HepG2 (cell line): ENCODE measurements around the gene ELP4. TPM values are rescaled to one million over a fixed set of nuclear protein-coding genes. Genes with fewer than 3 reads are reported as not detected.

Source experiments
- ATAC-seq: fragments of 200-7000 bp; cut with Tn5 transposase; 3 replicates; pipeline ENCODE4 v1.9.1; 2020; ENCODE audit warnings: mild to moderate bottlenecking, moderate library complexity
- BruUV-seq: library from RNA; stranded (reverse); fragments of 400-500 nt; replicated peaks from 2 replicates; lab custom pipeline; 2021; lab: Mats Ljungman, UMichigan
- CTCF ChIA-PET: fragments of 300-600 bp; formaldehyde crosslinking; extraction: SDS; loops from one replicate; lab custom pipeline; 2021; ENCODE audit warnings: low total read pairs, inconsistent platforms, low intra/inter-chr PET ratio; lab: Yijun Ruan, JAX
- POLR2A ChIA-PET: fragments of 350-600 bp; sonication (Branson Sonifier 250); formaldehyde crosslinking; loops from one replicate; lab custom pipeline; 2020; ENCODE audit warnings: antibody characterized with exemption, inconsistent platforms; lab: Yijun Ruan, JAX
- DNase-seq: peaks from one replicate; pipeline ENCODE4 v3.0.0-alpha.2; 2015; ENCODE audit warnings: low spot score
- FAIRE-seq: peaks from 3 replicates; lab custom pipeline; 2011; peaks lifted over from hg19 to GRCh38; lab: Jason Lieb, UNC
- H2AFZ ChIP-seq: one replicate; pipeline ENCODE4 v1.6.1; 2011; ENCODE audit warnings: low read length, inconsistent platforms
- H3K27ac ChIP-seq: fragments of 300-600 bp; 3 replicates; pipeline ENCODE4 v1.8.0; 2011; ENCODE audit warnings: mixed run types, mild to moderate bottlenecking, mixed read lengths, low read length, inconsistent platforms; ENCODE audit not compliant: insufficient read depth; ENCODE audit errors: extremely low read length
- H3K27me3 ChIP-seq, 2 experiments: fragments of 200-600 bp in 1 of 2; 2 replicates in 1 of 2; 3 replicates in 1 of 2; pipeline versions ENCODE4 v1.6.0 to v1.8.0; 2011; ENCODE audit warnings: low read length in 2 of 2, mild to moderate bottlenecking in 2 of 2, moderate library complexity in 2 of 2, inconsistent platforms in 1 of 2; ENCODE audit not compliant: insufficient read depth in 2 of 2, control insufficient read depth in 1 of 2
- H3K36me3 ChIP-seq, 2 experiments: fragments of 200-600 bp in 1 of 2; replicated peaks in 1 of 2; 2 replicates in 1 of 2; 3 replicates in 1 of 2; pipeline versions ENCODE4 v1.5.1 to v1.8.0; 2011; ENCODE audit warnings: low read length in 2 of 2, inconsistent platforms in 1 of 2; ENCODE audit not compliant: insufficient read depth in 2 of 2, control insufficient read depth in 1 of 2
- H3K4me1 ChIP-seq: 2 replicates; pipeline ENCODE4 v1.5.1; 2012; ENCODE audit warnings: low read length, inconsistent platforms; ENCODE audit not compliant: insufficient read depth
- H3K4me2 ChIP-seq: 2 replicates; pipeline ENCODE4 v1.6.0; 2011; ENCODE audit warnings: low read depth, low read length, inconsistent platforms
- H3K4me3 ChIP-seq, 3 experiments: fragments of 200-600 bp in 1 of 3; sonication (generic), shearing (Covaris generic) in 1 of 3; replicated peaks in 1 of 3; 2 replicates each; pipeline ENCODE4 v1.5.1; 2011 to 2016; ENCODE audit warnings: low read length in 3 of 3, inconsistent platforms in 2 of 3, low read depth in 2 of 3, mild to moderate bottlenecking in 2 of 3, control low read depth in 1 of 3, mixed read lengths in 1 of 3; ENCODE audit not compliant: insufficient read depth in 1 of 3
- H3K79me2 ChIP-seq: one replicate; pipeline ENCODE4 v1.6.1; 2011; ENCODE audit warnings: low read length, inconsistent platforms; ENCODE audit not compliant: insufficient read depth
- H3K9ac ChIP-seq: 2 replicates; pipeline ENCODE4 v1.6.0; 2011; ENCODE audit warnings: mild to moderate bottlenecking, low read depth, low read length, inconsistent platforms; ENCODE audit not compliant: insufficient read depth
- H3K9me3 ChIP-seq: 2 replicates; pipeline ENCODE4 v1.5.1; 2012; ENCODE audit warnings: mild to moderate bottlenecking, low read length
- H4K20me1 ChIP-seq: 2 replicates; pipeline ENCODE4 v1.6.0; 2011; ENCODE audit warnings: inconsistent platforms, mild to moderate bottlenecking, low read length, moderate library complexity; ENCODE audit not compliant: insufficient read depth
- EHMT2 ChIP-seq: fragments of 200-600 bp; sonication (generic); IDR thresholded peaks from 2 replicates; pipeline ENCODE4 v1.7.0; 2017; ENCODE audit warnings: antibody characterized with exemption, low read depth, low read length, borderline replicate concordance
- ERF ChIP-seq: IDR thresholded peaks from 2 replicates; pipeline ENCODE4 v1.6.1; 2018; ENCODE audit warnings: missing biosample characterization, missing genetic modification reagents
- FOXA1 ChIP-seq, 2 experiments: fragments of 450-650 bp in 1 of 2; sonication (generic) in 1 of 2; formaldehyde crosslinking in 1 of 2; IDR thresholded peaks; 2 replicates each; pipeline versions ENCODE4 v1.4.0 to v1.6.1; 2016 to 2020; ENCODE audit warnings: missing genetic modification reagents in 1 of 2
- HNRNPK ChIP-seq: fragments of 200-400 bp; formaldehyde crosslinking; IDR thresholded peaks from 2 replicates; pipeline ENCODE4 v1.6.1; 2018; ENCODE audit warnings: low read length, low read depth, moderate library complexity, mild to moderate bottlenecking; ENCODE audit not compliant: poor library complexity, severe bottlenecking
- HOXA3 ChIP-seq: sonication (generic); formaldehyde crosslinking; IDR thresholded peaks from 2 replicates; pipeline ENCODE4 v1.5.0; 2020; ENCODE audit warnings: missing genetic modification reagents
- NFYC ChIP-seq: IDR thresholded peaks from 2 replicates; pipeline ENCODE4 v1.6.1; 2016; ENCODE audit warnings: missing genetic modification reagents, missing compliant biosample characterization
- SMAD3 ChIP-seq: sonication (generic); formaldehyde crosslinking; IDR thresholded peaks from 2 replicates; pipeline ENCODE4 v1.4.0; 2020; ENCODE audit warnings: missing genetic modification reagents
- SP4 ChIP-seq: sonication (generic); formaldehyde crosslinking; IDR thresholded peaks from 2 replicates; pipeline ENCODE4 v1.8.1; 2023; ENCODE audit warnings: mild to moderate bottlenecking, missing genetic modification reagents
- XBP1 ChIP-seq: sonication (generic); formaldehyde crosslinking; IDR thresholded peaks from 2 replicates; pipeline ENCODE4 v1.5.0; 2020; ENCODE audit warnings: missing genetic modification reagents
- ZNF232 ChIP-seq: sonication (generic); formaldehyde crosslinking; IDR thresholded peaks from 2 replicates; pipeline ENCODE4 v1.4.0; 2020; ENCODE audit warnings: missing genetic modification reagents, borderline replicate concordance
- ZNF34 ChIP-seq: sonication (generic); formaldehyde crosslinking; IDR thresholded peaks from 2 replicates; pipeline ENCODE4 v1.4.0; 2020; ENCODE audit warnings: mild to moderate bottlenecking, missing genetic modification reagents, borderline replicate concordance
- ZNF577 ChIP-seq: sonication (generic); formaldehyde crosslinking; IDR thresholded peaks from 2 replicates; pipeline ENCODE4 v1.4.0; 2020; ENCODE audit warnings: mild to moderate bottlenecking, low read depth, missing genetic modification reagents, borderline replicate concordance
- ZNF780A ChIP-seq: sonication (generic); formaldehyde crosslinking; IDR thresholded peaks from 2 replicates; pipeline ENCODE4 v1.8.0; 2022; ENCODE audit warnings: mild to moderate bottlenecking, missing genetic modification reagents, moderate library complexity
- in situ Hi-C: cut with HindIII; loops from 2 replicates; pipeline ENCODE4 v1.10.0; 2017; ENCODE audit warnings: low pct_unique_long_range_greater_than_20kb; ENCODE audit not compliant: extremely low pct_ligation_motif_present
- intact Hi-C: fragments of 100-400 bp; cut with micrococcal nuclease; formaldehyde crosslinking; loops from one replicate; pipeline ENCODE4 v1.10.0; 2022; ENCODE audit not compliant: unreplicated experiment
- polyA plus RNA-seq, 8 experiments: library from polyadenylated mRNA; depleted of rRNA in 3 of 8; stranded (reverse) in 7 of 8; unstranded in 1 of 8; fragments of >200 nt; fragmentation: Illumina TruSeq in 4 of 8; extraction: Trizol in 4 of 8; gene quantifications; 2 replicates each; pipeline versions ENCODE4 v1.2.1 to v1.2.3, GENCODE V29; 2011 to 2016; ENCODE audit warnings: low read depth in 4 of 8, missing spikeins in 1 of 8, mixed read lengths in 1 of 8; ENCODE audit not compliant: insufficient read depth in 1 of 8
- total RNA-seq, 5 experiments: library from RNA; depleted of rRNA; stranded (reverse); fragments of >200 nt; fragmentation: Illumina TruSeq; extraction: Trizol; gene quantifications; 2 replicates each; pipeline ENCODE4 v1.2.3, GENCODE V29; 2016; ENCODE audit warnings: low read depth in 1 of 5
- TF ChIP-seq, protein P1 (sequence below): sonication (generic); formaldehyde crosslinking; IDR thresholded peaks from 2 replicates; pipeline ENCODE4 v1.4.0; 2020; ENCODE audit warnings: missing genetic modification reagents, borderline replicate concordance
- TF ChIP-seq, protein P2 (sequence below): sonication (generic); formaldehyde crosslinking; IDR thresholded peaks from 2 replicates; pipeline ENCODE4 v1.4.0; 2020; ENCODE audit warnings: missing genetic modification reagents
- TF ChIP-seq, protein P3 (sequence below): sonication (generic); formaldehyde crosslinking; IDR thresholded peaks from 2 replicates; pipeline ENCODE4 v1.8.0; 2023; ENCODE audit warnings: mild to moderate bottlenecking, missing genetic modification reagents
- TF ChIP-seq, protein P4 (sequence below): sonication (generic); formaldehyde crosslinking; IDR thresholded peaks from 2 replicates; pipeline ENCODE4 v1.4.0; 2020; ENCODE audit warnings: missing genetic modification reagents

The ELP4 gene
- total and polyA plus RNA-seq, 2 of the 13 experiments (the other 11 are each of a cell fraction or from before 2014, with no cell fraction given), result 12.8 to 19.1 TPM

DNA sequence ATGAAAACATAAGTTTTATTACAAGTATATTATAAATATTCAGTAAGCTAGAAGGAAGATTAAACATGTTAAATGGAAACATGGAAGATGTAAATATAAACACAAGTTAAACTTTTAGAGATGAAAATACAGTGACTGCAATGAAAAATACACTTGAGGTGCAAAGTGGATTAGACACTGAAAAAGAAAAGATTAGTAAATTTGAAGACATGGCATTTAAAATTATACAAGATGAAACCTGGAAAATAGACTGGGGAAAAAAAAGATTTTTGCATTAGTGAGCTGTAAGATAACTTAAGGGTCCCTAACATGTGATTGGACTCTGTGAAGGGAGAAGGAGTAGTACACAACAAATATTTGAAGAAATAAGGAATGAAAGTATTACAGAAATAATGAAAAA, 33.3 kb downstream of the ELP4 start:
- Histone ChIP-seq H3K9me3 (no peaks in the 10 kb centered on the region), H3K4me3 (no peak overlapping the region), H3K79me2 (no peaks in the 10 kb centered on the region), H2AFZ (no peak overlapping the region), H3K27ac (no peak overlapping the region), H3K27me3 (no peaks in the 10 kb centered on the region), H4K20me1 (no peaks in the 10 kb centered on the region), H3K4me2 (no peak overlapping the region), H3K4me1 (no peaks in the 10 kb centered on the region), H3K36me3 (peaks cover 0 to 4% of the 10 kb centered on the region in 2 experiments; a peak in 2 of 5 replicates), H3K9ac (no peak overlapping the region)
- in situ Hi-C loops (no loop called here), intact Hi-C loops (no loop called here)
- POLR2A ChIA-PET, result no interaction called here
- no peak for DNase-seq
- CTCF ChIA-PET, result no interaction called here
- ATAC-seq, result no peak
- no peak for FAIRE-seq
- BruUV-seq, result no TSS peak
- no peak for TF ChIP-seq HNRNPK
- TF ChIP-seq ZNF34, result no peak
- no peak for TF ChIP-seq ZNF232 (CRISPR knock-in tag)
- TF ChIP-seq, protein P1, sequence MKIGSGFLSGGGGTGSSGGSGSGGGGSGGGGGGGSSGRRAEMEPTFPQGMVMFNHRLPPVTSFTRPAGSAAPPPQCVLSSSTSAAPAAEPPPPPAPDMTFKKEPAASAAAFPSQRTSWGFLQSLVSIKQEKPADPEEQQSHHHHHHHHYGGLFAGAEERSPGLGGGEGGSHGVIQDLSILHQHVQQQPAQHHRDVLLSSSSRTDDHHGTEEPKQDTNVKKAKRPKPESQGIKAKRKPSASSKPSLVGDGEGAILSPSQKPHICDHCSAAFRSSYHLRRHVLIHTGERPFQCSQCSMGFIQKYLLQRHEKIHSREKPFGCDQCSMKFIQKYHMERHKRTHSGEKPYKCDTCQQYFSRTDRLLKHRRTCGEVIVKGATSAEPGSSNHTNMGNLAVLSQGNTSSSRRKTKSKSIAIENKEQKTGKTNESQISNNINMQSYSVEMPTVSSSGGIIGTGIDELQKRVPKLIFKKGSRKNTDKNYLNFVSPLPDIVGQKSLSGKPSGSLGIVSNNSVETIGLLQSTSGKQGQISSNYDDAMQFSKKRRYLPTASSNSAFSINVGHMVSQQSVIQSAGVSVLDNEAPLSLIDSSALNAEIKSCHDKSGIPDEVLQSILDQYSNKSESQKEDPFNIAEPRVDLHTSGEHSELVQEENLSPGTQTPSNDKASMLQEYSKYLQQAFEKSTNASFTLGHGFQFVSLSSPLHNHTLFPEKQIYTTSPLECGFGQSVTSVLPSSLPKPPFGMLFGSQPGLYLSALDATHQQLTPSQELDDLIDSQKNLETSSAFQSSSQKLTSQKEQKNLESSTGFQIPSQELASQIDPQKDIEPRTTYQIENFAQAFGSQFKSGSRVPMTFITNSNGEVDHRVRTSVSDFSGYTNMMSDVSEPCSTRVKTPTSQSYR (CRISPR knock-in tag), result no peak
- no peak for TF ChIP-seq ERF
- TF ChIP-seq ZNF780A (CRISPR knock-in tag), result no peak
- TF ChIP-seq, protein P2, sequence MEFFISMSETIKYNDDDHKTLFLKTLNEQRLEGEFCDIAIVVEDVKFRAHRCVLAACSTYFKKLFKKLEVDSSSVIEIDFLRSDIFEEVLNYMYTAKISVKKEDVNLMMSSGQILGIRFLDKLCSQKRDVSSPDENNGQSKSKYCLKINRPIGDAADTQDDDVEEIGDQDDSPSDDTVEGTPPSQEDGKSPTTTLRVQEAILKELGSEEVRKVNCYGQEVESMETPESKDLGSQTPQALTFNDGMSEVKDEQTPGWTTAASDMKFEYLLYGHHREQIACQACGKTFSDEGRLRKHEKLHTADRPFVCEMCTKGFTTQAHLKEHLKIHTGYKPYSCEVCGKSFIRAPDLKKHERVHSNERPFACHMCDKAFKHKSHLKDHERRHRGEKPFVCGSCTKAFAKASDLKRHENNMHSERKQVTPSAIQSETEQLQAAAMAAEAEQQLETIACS (CRISPR knock-in tag), result no peak
- TF ChIP-seq, protein P3, sequence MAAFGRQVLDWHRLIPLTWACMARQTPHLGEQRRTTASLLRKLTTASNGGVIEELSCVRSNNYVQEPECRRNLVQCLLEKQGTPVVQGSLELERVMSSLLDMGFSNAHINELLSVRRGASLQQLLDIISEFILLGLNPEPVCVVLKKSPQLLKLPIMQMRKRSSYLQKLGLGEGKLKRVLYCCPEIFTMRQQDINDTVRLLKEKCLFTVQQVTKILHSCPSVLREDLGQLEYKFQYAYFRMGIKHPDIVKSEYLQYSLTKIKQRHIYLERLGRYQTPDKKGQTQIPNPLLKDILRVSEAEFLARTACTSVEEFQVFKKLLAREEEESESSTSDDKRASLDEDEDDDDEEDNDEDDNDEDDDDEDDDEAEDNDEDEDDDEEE (CRISPR knock-in tag), result no peak
- TF ChIP-seq, protein P4, sequence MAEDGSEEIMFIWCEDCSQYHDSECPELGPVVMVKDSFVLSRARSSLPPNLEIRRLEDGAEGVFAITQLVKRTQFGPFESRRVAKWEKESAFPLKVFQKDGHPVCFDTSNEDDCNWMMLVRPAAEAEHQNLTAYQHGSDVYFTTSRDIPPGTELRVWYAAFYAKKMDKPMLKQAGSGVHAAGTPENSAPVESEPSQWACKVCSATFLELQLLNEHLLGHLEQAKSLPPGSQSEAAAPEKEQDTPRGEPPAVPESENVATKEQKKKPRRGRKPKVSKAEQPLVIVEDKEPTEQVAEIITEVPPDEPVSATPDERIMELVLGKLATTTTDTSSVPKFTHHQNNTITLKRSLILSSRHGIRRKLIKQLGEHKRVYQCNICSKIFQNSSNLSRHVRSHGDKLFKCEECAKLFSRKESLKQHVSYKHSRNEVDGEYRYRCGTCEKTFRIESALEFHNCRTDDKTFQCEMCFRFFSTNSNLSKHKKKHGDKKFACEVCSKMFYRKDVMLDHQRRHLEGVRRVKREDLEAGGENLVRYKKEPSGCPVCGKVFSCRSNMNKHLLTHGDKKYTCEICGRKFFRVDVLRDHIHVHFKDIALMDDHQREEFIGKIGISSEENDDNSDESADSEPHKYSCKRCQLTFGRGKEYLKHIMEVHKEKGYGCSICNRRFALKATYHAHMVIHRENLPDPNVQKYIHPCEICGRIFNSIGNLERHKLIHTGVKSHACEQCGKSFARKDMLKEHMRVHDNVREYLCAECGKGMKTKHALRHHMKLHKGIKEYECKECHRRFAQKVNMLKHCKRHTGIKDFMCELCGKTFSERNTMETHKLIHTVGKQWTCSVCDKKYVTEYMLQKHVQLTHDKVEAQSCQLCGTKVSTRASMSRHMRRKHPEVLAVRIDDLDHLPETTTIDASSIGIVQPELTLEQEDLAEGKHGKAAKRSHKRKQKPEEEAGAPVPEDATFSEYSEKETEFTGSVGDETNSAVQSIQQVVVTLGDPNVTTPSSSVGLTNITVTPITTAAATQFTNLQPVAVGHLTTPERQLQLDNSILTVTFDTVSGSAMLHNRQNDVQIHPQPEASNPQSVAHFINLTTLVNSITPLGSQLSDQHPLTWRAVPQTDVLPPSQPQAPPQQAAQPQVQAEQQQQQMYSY (CRISPR knock-in tag), result no peak
- TF ChIP-seq XBP1 (CRISPR knock-in tag), result no peak
- no peak for TF ChIP-seq EHMT2
- no peak for TF ChIP-seq SP4 (CRISPR knock-in tag)
- no peak for TF ChIP-seq FOXA1 (IDR thresholded peaks at IDR 0.05)
- no peak for TF ChIP-seq FOXA1 (CRISPR knock-in tag; IDR thresholded peaks at IDR 0.05)
- no peak for TF ChIP-seq SMAD3
- TF ChIP-seq NFYC, result no peak
- TF ChIP-seq ZNF577 (CRISPR knock-in tag), result no peak
- TF ChIP-seq HOXA3 (CRISPR knock-in tag), result no peak
